Ovary (tissue), 9 donors: Measurements from ENCODE around the gene LAT. TPM values are rescaled to one million over a fixed set of nuclear protein-coding genes. Genes with fewer than 3 reads are reported as not detected.

Experiments
- DNase-seq, 5 donors: peaks; one replicate each; pipeline ENCODE4 v3.0.0-alpha.2; 2019 to 2020
- H3K27ac ChIP-seq, 2 donors: fragments of 200-600 bp; one replicate each; pipeline versions ENCODE4 v1.5.1 to v1.8.0; 2019 to 2022
- H3K27me3 ChIP-seq: fragments of 200-600 bp; one replicate; pipeline ENCODE4 v1.8.0; 2022
- H3K36me3 ChIP-seq: fragments of 200-600 bp; sonication (generic); one replicate; pipeline ENCODE4 v1.5.1; 2019
- H3K4me1 ChIP-seq: one replicate; pipeline ENCODE4 v1.8.1; 2013; ENCODE audit warnings: mild to moderate bottlenecking, moderate library complexity; ENCODE audit not compliant: insufficient read depth
- H3K4me3 ChIP-seq: fragments of 200-600 bp; sonication (generic); one replicate; pipeline ENCODE4 v1.5.1; 2017
- H3K9me3 ChIP-seq, 2 donors: fragments of 200-600 bp in 1 of 2; sonication (generic) in 1 of 2; one replicate each; pipeline versions ENCODE4 v1.5.1 to v1.8.1; 2013 to 2019; ENCODE audit warnings: mild to moderate bottlenecking in 1 of 2, moderate library complexity in 1 of 2
- EP300 ChIP-seq: sonication (generic); formaldehyde crosslinking; IDR thresholded peaks from one replicate; pipeline ENCODE4 v1.6.1; 2017; ENCODE audit warnings: antibody characterized with exemption
- POLR2A ChIP-seq: fragments of 450-650 bp; IDR thresholded peaks from one replicate; pipeline ENCODE4 v1.6.1; 2017; ENCODE audit warnings: antibody characterized with exemption, mild to moderate bottlenecking, moderate library complexity
- WGBS, 3 donors: extraction: QIAGEN DNeasy Blood & Tissue Kit in 1 of 3; methylation state at CpG; one replicate each; pipeline versions ENCODE4 v1.1.5 to v1.1.7; 2013 to 2017; 5-methylcytosine and 5-hydroxymethylcytosine counted together
- intact Hi-C, 4 donors: fragments of 100-400 bp; cut with DNase I; formaldehyde crosslinking; loops; one replicate each; pipeline versions ENCODE4 v1.11.0 to v1.15.1; 2022 to 2023
- polyA plus RNA-seq, 2 donors: library from polyadenylated mRNA; stranded (reverse); fragments of 200-250 nt in 1 of 2; fragments of 350-450 nt in 1 of 2; fragmentation: Illumina TruSeq in 1 of 2; extraction: RNeasy Lipid Tissue Mini Kit (QIAGEN cat#74804) in 1 of 2; gene quantifications; one replicate each; pipeline ENCODE4 v1.2.3, GENCODE V29; 2013 to 2014
- total RNA-seq, 7 donors: library from RNA; depleted of rRNA in 2 of 7; stranded (reverse); fragments of >200 nt in 2 of 7; fragmentation: NEBNext Ultra II Directional in 3 of 7; extraction: Animal tissue kit (Norgen Biotek cat#: 25700) in 3 of 7; gene quantifications; one replicate each; pipeline versions ENCODE4 v1.1.0 to v1.2.4, GENCODE V29; 2016 to 2023
- TF ChIP-seq, protein P1 (sequence below), 3 donors: fragments of 450-650 bp in 2 of 3; fragments of 200-600 bp in 1 of 3; IDR thresholded peaks; one replicate each; pipeline versions ENCODE4 v1.5.1 to v1.8.0; 2016 to 2022; ENCODE audit warnings: antibody characterized with exemption in 3 of 3, mild to moderate bottlenecking in 1 of 3
- donor health status: DM: no; HTN: no; CAD: no; lungs with moderate emphysema.
- donor health status: DM: no; HTN: no; CAD: no.
- donor health status: Bipolar disorder and iron deficiency.
- donor health status: DM: yes; HTN: yes; CAD: no.
- donor health status: DM: no; HTN: no; CAD: no.
- donor health status: DM: yes; HTN: yes; CAD: no.

The LAT gene
- total and polyA plus RNA-seq, 9 donors, result 1.0 to 6.0 (median 4.6) TPM

DNA sequence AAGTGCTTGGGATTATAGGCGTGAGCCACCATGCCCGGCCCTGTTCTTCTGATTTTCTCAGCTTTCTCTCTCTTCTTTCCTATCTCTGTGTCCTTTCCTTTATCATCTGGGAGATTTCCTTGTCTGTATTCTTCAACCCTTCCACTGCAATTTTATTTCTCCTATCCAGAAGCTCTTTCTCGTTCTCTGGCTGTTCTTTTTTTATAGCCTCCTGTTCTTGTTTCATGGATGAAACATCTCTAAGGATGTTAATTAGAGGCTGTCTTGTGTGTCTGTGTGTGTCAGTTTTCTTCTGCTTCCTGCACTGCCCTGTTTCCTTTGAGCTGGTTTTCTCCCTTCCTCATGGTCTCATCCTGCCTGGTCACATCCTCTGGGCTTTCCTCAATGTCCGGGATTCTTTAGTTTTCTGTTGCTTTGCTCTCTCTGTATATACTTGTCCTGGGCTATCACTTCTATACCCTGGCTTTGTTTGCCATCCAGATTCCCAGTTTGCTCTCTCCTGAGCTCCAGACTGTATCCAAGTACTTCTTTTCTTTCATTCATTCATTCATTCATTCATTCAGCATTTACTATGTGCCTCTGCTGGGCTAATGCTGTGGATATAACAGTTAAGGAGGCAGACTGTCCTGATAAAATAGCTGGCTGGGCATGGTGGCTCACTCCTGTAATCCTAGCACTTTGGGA lies 2.5 kb downstream of the LAT start:
- no peak for DNase-seq
- H3K27ac ChIP-seq, result no peak overlapping the region
- no peak overlapping the region for H3K4me3 ChIP-seq
- H3K27me3 ChIP-seq, result no peaks in the 10 kb centered on the region
- no peaks in the 10 kb centered on the region for H3K36me3 ChIP-seq
- no peaks in the 10 kb centered on the region for H3K9me3 ChIP-seq
- no peak for TF ChIP-seq EP300
- no peak for TF ChIP-seq POLR2A
- WGBS, 3 donors, result 96 to 99% (median 99%) methylated on average over 4 of the region's 4 CpGs
- intact Hi-C loops, result loop anchor here in 1 of 4 donors (10.0 kb wide), 1 partner anchor 747 kb away; no protein-coding TSS in a partner anchor
- peaks cover 3% of the 10 kb centered on the region for H3K4me1 ChIP-seq

DNA sequence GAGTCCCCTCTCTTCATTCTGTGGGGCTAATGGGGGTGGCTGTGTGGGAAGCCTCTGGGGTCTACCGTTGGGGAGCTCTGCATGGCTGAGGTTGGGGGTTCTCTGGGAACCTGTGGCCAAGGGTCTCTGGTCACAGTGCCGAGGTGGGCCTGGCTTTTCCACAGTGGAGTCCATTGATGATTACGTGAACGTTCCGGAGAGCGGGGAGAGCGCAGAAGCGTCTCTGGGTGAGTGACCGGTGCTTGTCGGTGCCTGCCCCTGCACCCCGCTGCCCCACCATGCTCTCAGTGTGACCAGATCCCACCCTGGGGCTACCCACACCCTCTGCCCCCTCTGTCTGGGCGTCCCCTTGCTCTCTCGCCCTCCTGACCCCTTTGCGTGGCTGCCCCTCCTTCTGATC lies 4.5 kb downstream of the LAT start:
- H3K4me3 ChIP-seq, result no peak overlapping the region
- no peak overlapping the region for H3K27ac ChIP-seq
- no peaks in the 10 kb centered on the region for H3K9me3 ChIP-seq
- TF ChIP-seq EP300 (no peak), POLR2A (no peak)
- TF ChIP-seq, protein P1, sequence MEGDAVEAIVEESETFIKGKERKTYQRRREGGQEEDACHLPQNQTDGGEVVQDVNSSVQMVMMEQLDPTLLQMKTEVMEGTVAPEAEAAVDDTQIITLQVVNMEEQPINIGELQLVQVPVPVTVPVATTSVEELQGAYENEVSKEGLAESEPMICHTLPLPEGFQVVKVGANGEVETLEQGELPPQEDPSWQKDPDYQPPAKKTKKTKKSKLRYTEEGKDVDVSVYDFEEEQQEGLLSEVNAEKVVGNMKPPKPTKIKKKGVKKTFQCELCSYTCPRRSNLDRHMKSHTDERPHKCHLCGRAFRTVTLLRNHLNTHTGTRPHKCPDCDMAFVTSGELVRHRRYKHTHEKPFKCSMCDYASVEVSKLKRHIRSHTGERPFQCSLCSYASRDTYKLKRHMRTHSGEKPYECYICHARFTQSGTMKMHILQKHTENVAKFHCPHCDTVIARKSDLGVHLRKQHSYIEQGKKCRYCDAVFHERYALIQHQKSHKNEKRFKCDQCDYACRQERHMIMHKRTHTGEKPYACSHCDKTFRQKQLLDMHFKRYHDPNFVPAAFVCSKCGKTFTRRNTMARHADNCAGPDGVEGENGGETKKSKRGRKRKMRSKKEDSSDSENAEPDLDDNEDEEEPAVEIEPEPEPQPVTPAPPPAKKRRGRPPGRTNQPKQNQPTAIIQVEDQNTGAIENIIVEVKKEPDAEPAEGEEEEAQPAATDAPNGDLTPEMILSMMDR (IDR thresholded peaks at IDR 0.05), result no peak
- intact Hi-C loops, result loop anchor here in 1 of 4 donors (10.0 kb wide), 1 partner anchor 745 kb away; no protein-coding TSS in a partner anchor
- 91 to 94% (median 93%) methylated on average over 14 of the region's 14 CpGs for WGBS, 3 donors
- H3K27me3 ChIP-seq, result no peaks in the 10 kb centered on the region
- DNase-seq, result no peak
- peaks cover 3% of the 10 kb centered on the region for H3K4me1 ChIP-seq
- no peaks in the 10 kb centered on the region for H3K36me3 ChIP-seq

DNA sequence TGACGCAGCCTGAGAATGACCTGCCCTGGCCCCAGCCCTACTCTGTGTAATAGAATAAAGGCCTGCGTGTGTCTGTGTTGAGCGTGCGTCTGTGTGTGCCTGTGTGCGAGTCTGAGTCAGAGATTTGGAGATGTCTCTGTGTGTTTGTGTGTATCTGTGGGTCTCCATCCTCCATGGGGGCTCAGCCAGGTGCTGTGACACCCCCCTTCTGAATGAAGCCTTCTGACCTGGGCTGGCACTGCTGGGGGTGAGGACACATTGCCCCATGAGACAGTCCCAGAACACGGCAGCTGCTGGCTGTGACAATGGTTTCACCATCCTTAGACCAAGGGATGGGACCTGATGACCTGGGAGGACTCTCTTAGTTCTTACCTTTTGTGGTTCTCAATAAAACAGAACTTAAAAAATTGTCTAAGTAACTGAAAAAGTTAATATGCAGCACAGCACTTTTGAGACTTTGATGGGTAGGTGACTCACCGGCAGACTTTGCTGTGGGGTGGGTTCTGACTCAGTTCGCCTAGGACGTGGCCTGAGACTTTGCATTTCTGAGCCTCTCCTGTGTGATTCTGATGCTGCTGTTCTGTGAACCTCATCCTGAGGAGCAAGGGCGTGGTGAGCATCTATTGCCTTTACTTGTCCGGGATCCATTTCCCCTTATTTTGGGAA lies 5.7 kb downstream of the LAT start:
- H3K36me3 ChIP-seq, result no peaks in the 10 kb centered on the region
- no peak for DNase-seq
- peaks cover 3% of the 10 kb centered on the region for H3K4me1 ChIP-seq
- intact Hi-C loops, result no loop called here
- 90 to 92% (median 91%) methylated on average over 11 of the region's 11 CpGs for whole genome bisulfite sequencing, 3 donors
- H3K27ac ChIP-seq, result no peak overlapping the region
- H3K9me3 ChIP-seq, result no peaks in the 10 kb centered on the region
- H3K27me3 ChIP-seq, result no peaks in the 10 kb centered on the region
- TF ChIP-seq, protein P1 (IDR thresholded peaks at IDR 0.05), result no peak
- no peak for TF ChIP-seq EP300
- TF ChIP-seq POLR2A, result no peak
- no peak overlapping the region for H3K4me3 ChIP-seq

DNA sequence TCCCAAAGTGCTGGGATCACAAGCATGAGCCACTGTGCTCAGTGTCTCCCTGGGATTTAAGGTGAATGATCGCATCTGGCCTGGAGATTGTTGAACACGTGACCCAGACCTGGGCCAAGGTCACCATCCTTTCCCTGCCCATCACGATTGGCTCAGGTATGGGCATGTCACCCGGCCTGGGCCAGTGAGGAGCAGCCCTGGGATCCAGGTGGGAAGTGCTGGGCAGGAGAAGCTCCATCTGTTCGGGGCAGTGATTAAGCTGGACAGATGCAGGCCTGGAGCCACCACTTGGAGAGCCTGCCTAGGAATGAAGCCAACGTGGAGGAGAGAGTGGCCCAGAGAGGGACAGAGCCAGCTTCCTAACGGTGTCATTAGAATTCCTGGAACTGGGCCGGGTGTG lies 6.8 kb downstream of the LAT start:
- TF ChIP-seq EP300 (no peak), POLR2A (no peak)
- TF ChIP-seq, protein P1 (IDR thresholded peaks at IDR 0.05), result no peak
- peaks cover 3% of the 10 kb centered on the region for H3K4me1 ChIP-seq
- DNase-seq, result no peak
- H3K4me3 ChIP-seq, result no peak overlapping the region
- no peaks in the 10 kb centered on the region for H3K9me3 ChIP-seq
- intact Hi-C loops, result no loop called here
- no peaks in the 10 kb centered on the region for H3K36me3 ChIP-seq
- no peaks in the 10 kb centered on the region for H3K27me3 ChIP-seq
- H3K27ac ChIP-seq, result no peak overlapping the region
- 55 to 61% (median 56%) methylated on average over 8 of the region's 8 CpGs for WGBS, 3 donors

DNA sequence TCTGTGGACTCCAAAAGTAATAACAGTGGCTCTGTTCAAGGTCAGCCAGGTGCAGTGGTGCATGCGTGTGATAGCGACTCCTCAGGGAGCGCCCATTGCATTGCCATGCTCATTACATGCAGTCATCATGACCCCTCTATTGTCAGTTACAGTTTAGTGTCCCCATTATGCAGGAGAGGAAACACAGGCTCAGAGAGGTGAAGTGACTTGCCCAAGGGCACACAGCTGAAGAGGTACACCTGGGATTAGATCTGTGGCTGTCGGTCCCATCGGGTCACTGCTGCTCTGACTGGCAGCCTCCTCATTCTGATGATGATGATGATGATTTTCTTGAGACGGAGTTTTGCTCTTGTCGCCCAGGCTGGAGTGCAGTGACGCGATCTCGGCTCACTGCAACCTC lies 7.6 kb downstream of the LAT start:
- intact Hi-C loops, result no loop called here
- Histone ChIP-seq H3K27ac (no peak overlapping the region), H3K4me3 (no peak overlapping the region), H3K36me3 (no peaks in the 10 kb centered on the region), H3K9me3 (no peaks in the 10 kb centered on the region), H3K4me1 (peaks cover 3% of the 10 kb centered on the region), H3K27me3 (no peaks in the 10 kb centered on the region)
- 74 to 88% (median 77%) methylated on average over 10 of the region's 10 CpGs for WGBS, 3 donors
- no peak for DNase-seq
- TF ChIP-seq POLR2A (no peak), EP300 (no peak)
- TF ChIP-seq, protein P1 (IDR thresholded peaks at IDR 0.05), result no peak
